RWPE1 (cell line): ENCODE measurements around the gene ZIC2.

ENCODE experiments used
- CTCF ChIA-PET: fragments of 350-600 bp; sonication (Branson Sonifier 250); formaldehyde crosslinking; extraction: SDS; loops from one replicate; lab custom pipeline; 2021; lab: Yijun Ruan, JAX
- POLR2A ChIA-PET: fragments of 400-600 bp; formaldehyde crosslinking; extraction: SDS; loops from one replicate; lab custom pipeline; 2020; ENCODE audit warnings: antibody characterized with exemption; ENCODE audit not compliant: low non-redundant PET; lab: Yijun Ruan, JAX
- DNase-seq: peaks from one replicate; pipeline ENCODE4 v3.0.0; 2012; ENCODE audit warnings: low spot score
- H3K27ac ChIP-seq: fragments of 450-650 bp; 2 replicates; pipeline ENCODE4 v1.5.1; 2017
- TF ChIP-seq, protein P1 (sequence below): fragments of 450-650 bp; conservative IDR thresholded peaks from 2 replicates; pipeline ENCODE4 v1.5.1; 2017; ENCODE audit warnings: low read depth, mild to moderate bottlenecking

Gene ZIC2

GRCh38 chr13:99962242-99962641 lies 19.3 kb upstream of the ZIC2 start:
- H3K27ac ChIP-seq, result no peak overlapping the region
- POLR2A ChIA-PET, result no interaction called here
- CTCF ChIA-PET, result no interaction called here
- TF ChIP-seq, protein P1, sequence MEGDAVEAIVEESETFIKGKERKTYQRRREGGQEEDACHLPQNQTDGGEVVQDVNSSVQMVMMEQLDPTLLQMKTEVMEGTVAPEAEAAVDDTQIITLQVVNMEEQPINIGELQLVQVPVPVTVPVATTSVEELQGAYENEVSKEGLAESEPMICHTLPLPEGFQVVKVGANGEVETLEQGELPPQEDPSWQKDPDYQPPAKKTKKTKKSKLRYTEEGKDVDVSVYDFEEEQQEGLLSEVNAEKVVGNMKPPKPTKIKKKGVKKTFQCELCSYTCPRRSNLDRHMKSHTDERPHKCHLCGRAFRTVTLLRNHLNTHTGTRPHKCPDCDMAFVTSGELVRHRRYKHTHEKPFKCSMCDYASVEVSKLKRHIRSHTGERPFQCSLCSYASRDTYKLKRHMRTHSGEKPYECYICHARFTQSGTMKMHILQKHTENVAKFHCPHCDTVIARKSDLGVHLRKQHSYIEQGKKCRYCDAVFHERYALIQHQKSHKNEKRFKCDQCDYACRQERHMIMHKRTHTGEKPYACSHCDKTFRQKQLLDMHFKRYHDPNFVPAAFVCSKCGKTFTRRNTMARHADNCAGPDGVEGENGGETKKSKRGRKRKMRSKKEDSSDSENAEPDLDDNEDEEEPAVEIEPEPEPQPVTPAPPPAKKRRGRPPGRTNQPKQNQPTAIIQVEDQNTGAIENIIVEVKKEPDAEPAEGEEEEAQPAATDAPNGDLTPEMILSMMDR, result no peak
- no peak for DNase-seq

GRCh38 chr13:99963816-99964339 lies 17.7 kb upstream of the ZIC2 start:
- ChIA-PET POLR2A (no interaction called here), CTCF (interaction anchor here (0.7 kb wide), 1 partner anchor 12 kb away, joined by 3 read pairs; no protein-coding TSS in a partner anchor)
- TF ChIP-seq, protein P1, result no peak
- DNase-seq, result no peak
- no peak overlapping the region for H3K27ac ChIP-seq

DNA sequence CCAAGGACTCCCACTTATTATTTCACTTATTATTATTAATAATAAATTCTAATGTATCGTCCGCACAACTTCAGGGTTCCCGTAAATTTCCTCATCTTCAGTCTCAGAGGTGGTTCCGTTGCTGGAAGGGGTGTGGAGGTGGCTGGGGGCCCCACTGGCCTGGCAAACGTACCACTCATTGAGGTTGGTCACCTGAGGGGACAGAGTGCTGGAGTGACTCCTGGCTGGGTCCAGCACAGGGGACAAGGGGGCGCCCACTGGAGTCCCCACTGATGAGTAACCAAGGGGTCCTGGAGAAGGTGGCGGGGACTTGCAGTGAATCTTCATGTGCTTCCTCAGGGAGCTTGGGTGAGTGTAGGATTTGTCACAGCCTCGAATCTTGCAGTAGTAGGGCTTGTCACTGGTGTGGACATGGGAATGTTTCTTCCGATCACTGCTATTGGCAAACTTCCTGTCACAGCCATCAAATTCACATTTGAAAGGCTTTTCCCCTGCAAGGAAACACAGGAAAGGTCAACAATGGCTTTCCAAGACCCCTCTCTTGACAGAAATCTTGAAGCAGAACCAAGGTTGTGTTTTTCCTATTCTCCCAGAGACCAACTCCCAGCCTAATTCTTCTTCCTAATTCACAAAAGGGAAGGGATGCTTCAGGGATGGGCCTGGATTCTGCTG lies 16.1 kb upstream of the ZIC2 start:
- ChIA-PET POLR2A (no interaction called here), CTCF (no interaction called here)
- TF ChIP-seq, protein P1, result no peak
- DNase-seq, result no peak
- no peak overlapping the region for H3K27ac ChIP-seq

- CTCF ChIA-PET, result interaction anchor here (0.6 to 0.7 kb wide), 2 partner anchors 31 to 549 kb away, joined by 3 to 4 read pairs; no protein-coding TSS in a partner anchor
- H3K27ac ChIP-seq, result no peak overlapping the region
- DNase-seq, result no peak
- POLR2A ChIA-PET, result no interaction called here
- TF ChIP-seq, protein P1, result no peak
Measured at GRCh38 chr13:99966064-99966805, 15.3 kb upstream of the ZIC2 start.

DNA sequence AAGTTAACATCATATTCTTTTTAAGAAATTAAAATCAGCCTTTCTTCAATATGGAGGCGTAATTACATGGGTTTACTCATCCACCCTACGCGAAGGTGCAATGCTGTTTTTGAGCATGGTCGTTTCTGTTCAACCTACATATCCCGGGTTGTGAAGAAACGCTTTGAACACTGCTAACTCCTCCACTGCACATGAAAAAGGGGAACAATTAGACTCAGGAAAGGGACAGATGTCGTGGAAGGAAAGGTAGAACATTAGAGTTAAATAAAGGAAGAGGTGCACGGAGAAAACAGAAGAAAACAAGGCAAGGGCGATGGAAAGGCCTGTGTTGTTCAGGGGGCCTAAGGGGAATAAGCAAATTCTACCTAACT lies 14.1 kb upstream of the ZIC2 start:
- POLR2A ChIA-PET, result no interaction called here
- CTCF ChIA-PET, result no interaction called here
- DNase-seq, result no peak
- TF ChIP-seq, protein P1, result no peak
- H3K27ac ChIP-seq, result no peak overlapping the region

GRCh38 chr13:99967869-99968520 lies 13.6 kb upstream of the ZIC2 start:
- DNase-seq, result no peak
- no peak overlapping the region for H3K27ac ChIP-seq
- POLR2A ChIA-PET, result no interaction called here
- TF ChIP-seq, protein P1, result no peak
- CTCF ChIA-PET, result no interaction called here
